Lower lobe of right lung (tissue), 2 donors: ENCODE results near the gene OR2V2. TPM values are rescaled to one million over a fixed set of nuclear protein-coding genes. Genes with fewer than 3 reads are reported as not detected.

Experiments used
- ATAC-seq, 2 donors: fragments of 200-7000 bp; cut with Tn5 transposase; one replicate each; pipeline ENCODE4 v1.9.1; 2020 to 2022; ENCODE audit warnings: mild to moderate bottlenecking in 2 of 2, moderate library complexity in 2 of 2
- DNase-seq: peaks from one replicate; pipeline ENCODE4 v3.0.0-alpha.2; 2020
- H3K27ac ChIP-seq: fragments of 200-600 bp; one replicate; pipeline ENCODE4 v1.8.0; 2022
- H3K27me3 ChIP-seq: fragments of 200-600 bp; one replicate; pipeline ENCODE4 v1.8.0; 2022; ENCODE audit warnings: low read depth
- H3K36me3 ChIP-seq: fragments of 200-600 bp; one replicate; pipeline ENCODE4 v1.8.0; 2022; ENCODE audit warnings: mild to moderate bottlenecking
- H3K4me1 ChIP-seq: fragments of 200-600 bp; one replicate; pipeline ENCODE4 v1.8.0; 2022
- H3K4me3 ChIP-seq: fragments of 200-600 bp; one replicate; pipeline ENCODE4 v1.8.0; 2022; ENCODE audit warnings: mild to moderate bottlenecking
- H3K9me3 ChIP-seq: fragments of 200-600 bp; one replicate; pipeline ENCODE4 v1.8.0; 2022
- CTCF ChIP-seq: fragments of 200-600 bp; IDR thresholded peaks from one replicate; pipeline ENCODE4 v1.8.0; 2022; ENCODE audit warnings: antibody characterized with exemption, mild to moderate bottlenecking
- intact Hi-C: fragments of 100-400 bp; cut with DNase I; formaldehyde crosslinking; loops from one replicate; pipeline ENCODE4 v1.11.0; 2022
- total RNA-seq: library from RNA; stranded (reverse); fragmentation: NEBNext Ultra II Directional; extraction: Animal tissue kit (Norgen Biotek cat#: 25700); gene quantifications from one replicate; pipeline ENCODE4 v1.2.1, GENCODE V29; 2021
- donor health status: DM: no; HTN: yes; CAD: no; lungs with severe emphysema.

The OR2V2 gene
- total RNA-seq, 1 donor from 2014 or later, result not detected

- Histone ChIP-seq H3K27me3 (no peaks in the 10 kb centered on the region), H3K4me3 (peak overlapping the region; percentile 71), H3K27ac (peak overlapping the region; percentile 71), H3K9me3 (no peaks in the 10 kb centered on the region), H3K36me3 (no peaks in the 10 kb centered on the region), H3K4me1 (peaks cover 28% of the 10 kb centered on the region)
- ATAC-seq, result peak; percentile 57 to 73
- intact Hi-C loops, result no loop called here
- no peak for TF ChIP-seq CTCF
- peak; percentile 75 for DNase-seq
Measured at GRCh38 chr5:181207214-181207959, 60.0 kb downstream of the OR2V2 start.

- Histone ChIP-seq H3K27ac (peak overlapping the region; percentile 71), H3K36me3 (no peaks in the 10 kb centered on the region), H3K4me3 (peak overlapping the region; percentile 71), H3K27me3 (no peaks in the 10 kb centered on the region), H3K9me3 (no peaks in the 10 kb centered on the region), H3K4me1 (peaks cover 28% of the 10 kb centered on the region)
- no peak for TF ChIP-seq CTCF
- DNase-seq (no peak), ATAC-seq (no peak)
- intact Hi-C loops, result no loop called here
Measured at GRCh38 chr5:181207960-181208253, 60.5 kb downstream of the OR2V2 start.

Other genes with a start within 250 kb of the OR2V2 start
- gene BTNL8, start 248.4 kb upstream of the OR2V2 start, total RNA-seq, result 5.3 TPM
- gene BTNL3, start 158.7 kb upstream of the OR2V2 start, total RNA-seq, result not detected
- gene BTNL9, start 107.3 kb upstream of the OR2V2 start, total RNA-seq, result 125 TPM
- not detected for gene OR2V1, start 16.4 kb upstream of the OR2V2 start, total RNA-seq
- gene TRIM7, start 57.6 kb downstream of the OR2V2 start, total RNA-seq, result 4.3 TPM
- gene TRIM41, start 75.7 kb downstream of the OR2V2 start, total RNA-seq, result 29.1 TPM
- gene RACK1, start 96.3 kb downstream of the OR2V2 start, total RNA-seq, result 1,202 TPM
- gene TRIM52, start 113.6 kb downstream of the OR2V2 start, total RNA-seq, result 20.8 TPM
- not detected for gene OR4F3, start 219.7 kb downstream of the OR2V2 start, total RNA-seq